A549 (cell line): ENCODE results near the gene NIPBL. TPM values are rescaled to one million over a fixed set of nuclear protein-coding genes. Genes with fewer than 3 reads are reported as not detected.

Experiments used
- ATAC-seq, 2 experiments: fragments of 200-7000 bp in 1 of 2; fragments of >200 bp in 1 of 2; cut with Nextera tagmentation in 1 of 2; cut with Tn5 transposase in 1 of 2; 3 replicates each; pipeline versions ENCODE4 v1.8.0 to v1.9.1; 2018 to 2020; ENCODE audit warnings: mild to moderate bottlenecking in 1 of 2, moderate library complexity in 1 of 2
- CTCF ChIA-PET: fragments of 300-600 bp; sonication (Branson Sonifier 250); formaldehyde crosslinking; extraction: SDS; loops from one replicate; lab custom pipeline; 2021; ENCODE audit warnings: antibody characterized with exemption, inconsistent platforms; lab: Yijun Ruan, JAX
- POLR2A ChIA-PET: fragments of 350-600 bp; formaldehyde crosslinking; extraction: SDS; loops from one replicate; lab custom pipeline; 2021; ENCODE audit warnings: antibody characterized with exemption, inconsistent platforms; lab: Yijun Ruan, JAX
- DNase-seq, 2 experiments: peaks; one replicate each; pipeline versions ENCODE4 v3.0.0 to v3.0.0-alpha.2; 2011 to 2016; ENCODE audit warnings: low read depth in 1 of 2, low spot score in 1 of 2
- FAIRE-seq: peaks from 2 replicates; lab custom pipeline; 2011; peaks lifted over from hg19 to GRCh38; lab: Jason Lieb, UNC
- H3K27ac ChIP-seq, 2 experiments: fragments of >200 bp; sonication (Bioruptor Twin); formaldehyde crosslinking; 3 replicates each; pipeline ENCODE4 v1.5.1; 2016 to 2017
- H3K4me1 ChIP-seq: fragments of >200 bp; sonication (Bioruptor Twin); formaldehyde crosslinking; 3 replicates; pipeline ENCODE4 v1.6.1; 2016
- H3K4me2 ChIP-seq: fragments of >200 bp; sonication (Bioruptor Twin); formaldehyde crosslinking; 3 replicates; pipeline ENCODE4 v1.6.1; 2016
- H3K4me3 ChIP-seq: fragments of >200 bp; sonication (Bioruptor Twin); formaldehyde crosslinking; 3 replicates; pipeline ENCODE4 v1.5.1; 2016
- H3K9me3 ChIP-seq: fragments of >200 bp; sonication (Bioruptor Twin); formaldehyde crosslinking; 3 replicates; pipeline ENCODE4 v1.6.1; 2016
- ATOH8 ChIP-seq: fragments of 250-450 bp; sonication (Bioruptor Pico); IDR thresholded peaks from 2 replicates; pipeline ENCODE4 v1.5.0; 2020; ENCODE audit warnings: low read depth, mild to moderate bottlenecking, moderate library complexity
- CBX2 ChIP-seq: fragments of 200-600 bp; sonication (generic); IDR thresholded peaks from 2 replicates; pipeline ENCODE4 v1.6.1; 2016; ENCODE audit warnings: low read depth, mild to moderate bottlenecking, borderline replicate concordance
- CHD2 ChIP-seq: fragments of 150-350 bp; IDR thresholded peaks from 2 replicates; pipeline ENCODE4 v1.6.1; 2014; ENCODE audit warnings: low read length; ENCODE audit not compliant: partially characterized antibody
- GATA3 ChIP-seq: IDR thresholded peaks from 2 replicates; pipeline ENCODE4 v1.6.1; 2012; ENCODE audit warnings: borderline replicate concordance
- HDAC2 ChIP-seq: fragments of 200-600 bp; sonication (generic); IDR thresholded peaks from 2 replicates; pipeline ENCODE4 v1.6.1; 2016
- JUNB ChIP-seq: fragments of >200 bp; sonication (Bioruptor Twin); formaldehyde crosslinking; IDR thresholded peaks from 2 replicates; pipeline ENCODE4 v1.6.1; 2016
- KDM5A ChIP-seq: fragments of 200-600 bp; sonication (generic); IDR thresholded peaks from 2 replicates; pipeline ENCODE4 v1.6.1; 2016; ENCODE audit warnings: antibody characterized with exemption, mild to moderate bottlenecking
- MAFK ChIP-seq: fragments of 450-650 bp; IDR thresholded peaks from 2 replicates; pipeline ENCODE4 v1.6.1; 2014; ENCODE audit not compliant: partially characterized antibody
- MYC ChIP-seq: IDR thresholded peaks from 2 replicates; pipeline ENCODE4 v1.6.1; 2012; ENCODE audit warnings: mild to moderate bottlenecking, inconsistent platforms, low read length, improper control_type of control experiment, borderline replicate concordance
- NR3C1 ChIP-seq: fragments of >200 bp; sonication (Bioruptor Twin); formaldehyde crosslinking; IDR thresholded peaks from 3 replicates; pipeline ENCODE4 v1.6.1; 2017
- PHF8 ChIP-seq: fragments of 200-600 bp; sonication (generic); IDR thresholded peaks from 2 replicates; pipeline ENCODE4 v1.6.1; 2016; ENCODE audit warnings: low read depth, mild to moderate bottlenecking, antibody characterized with exemption, moderate library complexity, borderline replicate concordance
- POLR2AphosphoS2 ChIP-seq: conservative IDR thresholded peaks from 2 replicates; pipeline ENCODE4 v1.6.1; 2012; ENCODE audit warnings: low read length, improper control_type of control experiment, inconsistent platforms
- RAD21 ChIP-seq, 2 experiments: fragments of >200 bp in 1 of 2; sonication (Bioruptor Twin) in 1 of 2; formaldehyde crosslinking in 1 of 2; IDR thresholded peaks in 1 of 2; conservative IDR thresholded peaks in 1 of 2; 2 replicates in 1 of 2; 3 replicates in 1 of 2; pipeline ENCODE4 v1.6.1; 2012 to 2018; ENCODE audit warnings: inconsistent platforms in 1 of 2
- RARB ChIP-seq: fragments of 250-450 bp; sonication (Bioruptor Pico); IDR thresholded peaks from 2 replicates; pipeline ENCODE4 v1.8.0; 2021; ENCODE audit warnings: mild to moderate bottlenecking, moderate library complexity
- REST ChIP-seq: fragments of 200-600 bp; sonication (generic); IDR thresholded peaks from 2 replicates; pipeline ENCODE4 v1.6.1; 2016; ENCODE audit warnings: antibody characterized with exemption, mild to moderate bottlenecking, moderate library complexity
- TFCP2L1 ChIP-seq: fragments of 250-450 bp; sonication (Bioruptor Pico); IDR thresholded peaks from 2 replicates; pipeline ENCODE4 v1.5.0; 2021; ENCODE audit warnings: mild to moderate bottlenecking
- ZC3H11A ChIP-seq: fragments of 450-650 bp; IDR thresholded peaks from 2 replicates; pipeline ENCODE4 v1.6.1; 2014; ENCODE audit warnings: antibody characterized with exemption, mild to moderate bottlenecking
- ZSCAN20 ChIP-seq: fragments of 250-450 bp; sonication (Bioruptor Pico); IDR thresholded peaks from 2 replicates; pipeline ENCODE4 v1.8.0; 2022; ENCODE audit warnings: mild to moderate bottlenecking, moderate library complexity
- WGBS: methylation state at CpG from one replicate; pipeline ENCODE4 v1.1.6; 2017; ENCODE audit errors: missing lambda C conversion rate; 5-methylcytosine and 5-hydroxymethylcytosine counted together
- polyA plus RNA-seq, 4 experiments: library from polyadenylated mRNA; depleted of rRNA in 3 of 4; stranded (reverse); fragments of >200 nt; fragmentation: RNase III in 1 of 4; extraction: RNeasy Plus Mini Kit Qiagen cat#74134 plus additional on column Dnase treatment in 1 of 4; gene quantifications; 2 replicates in 3 of 4; 3 replicates in 1 of 4; pipeline ENCODE4 v1.2.3, GENCODE V29; 2011 to 2017
- TF ChIP-seq, protein P1 (sequence below): fragments of >200 bp; sonication (Bioruptor Twin); formaldehyde crosslinking; IDR thresholded peaks from 2 replicates; pipeline ENCODE4 v1.6.1; 2016
- TF ChIP-seq, protein P2 (sequence below): fragments of 150-350 bp; IDR thresholded peaks from 2 replicates; pipeline ENCODE4 v1.6.1; 2014; ENCODE audit warnings: low read depth, mild to moderate bottlenecking, low read length

The NIPBL gene
- polyA plus RNA-seq, 2 of the 4 experiments (the other 2 are of a cell fraction) = 12.4 to 33.4 TPM

DNA sequence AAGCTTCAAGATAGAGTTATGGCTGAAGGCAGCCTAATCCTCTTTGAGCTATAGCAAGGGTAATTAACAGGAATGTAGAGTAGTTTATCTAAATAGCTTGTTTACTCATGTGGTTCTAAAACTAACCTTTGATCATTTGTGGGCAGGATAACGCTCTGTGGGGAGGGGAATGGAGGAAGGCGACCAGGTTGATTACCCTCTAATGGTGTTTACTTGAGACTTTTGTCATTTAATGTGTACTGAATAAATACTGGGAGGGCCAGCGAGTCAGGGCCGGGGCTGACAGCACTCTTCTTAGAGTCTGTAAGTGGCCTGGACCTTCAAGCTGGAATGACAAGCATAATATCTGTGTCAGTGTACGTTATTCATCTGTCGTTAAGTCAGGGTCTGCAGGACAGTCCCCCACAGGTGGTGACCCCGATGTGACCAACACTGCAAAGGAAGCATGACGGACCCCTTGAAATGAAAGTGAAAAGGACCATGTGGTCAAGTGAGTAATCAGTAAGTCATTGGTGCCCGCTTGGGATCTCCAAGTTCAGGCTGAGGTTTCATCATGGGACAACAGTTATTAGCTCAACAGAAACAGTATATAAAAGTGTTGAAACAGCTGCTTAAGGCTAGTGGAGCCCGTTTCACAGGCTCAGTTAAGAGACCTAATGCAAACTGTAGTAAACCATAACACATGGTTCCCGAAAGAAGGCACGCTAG, 210.1 kb downstream of the NIPBL start:
- H3K4me1 ChIP-seq = no peaks in the 10 kb centered on the region
- FAIRE-seq = no peak
- 73% methylated on average over 12 of the region's 12 CpGs for WGBS
- no peak for TF ChIP-seq HDAC2
- TF ChIP-seq, protein P1, sequence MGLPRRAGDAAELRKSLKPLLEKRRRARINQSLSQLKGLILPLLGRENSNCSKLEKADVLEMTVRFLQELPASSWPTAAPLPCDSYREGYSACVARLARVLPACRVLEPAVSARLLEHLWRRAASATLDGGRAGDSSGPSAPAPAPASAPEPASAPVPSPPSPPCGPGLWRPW = no peak
- TF ChIP-seq ZC3H11A = no peak
- no peak for TF ChIP-seq CBX2
- no peak for TF ChIP-seq ZSCAN20
- no peak for TF ChIP-seq PHF8
- TF ChIP-seq, protein P2, sequence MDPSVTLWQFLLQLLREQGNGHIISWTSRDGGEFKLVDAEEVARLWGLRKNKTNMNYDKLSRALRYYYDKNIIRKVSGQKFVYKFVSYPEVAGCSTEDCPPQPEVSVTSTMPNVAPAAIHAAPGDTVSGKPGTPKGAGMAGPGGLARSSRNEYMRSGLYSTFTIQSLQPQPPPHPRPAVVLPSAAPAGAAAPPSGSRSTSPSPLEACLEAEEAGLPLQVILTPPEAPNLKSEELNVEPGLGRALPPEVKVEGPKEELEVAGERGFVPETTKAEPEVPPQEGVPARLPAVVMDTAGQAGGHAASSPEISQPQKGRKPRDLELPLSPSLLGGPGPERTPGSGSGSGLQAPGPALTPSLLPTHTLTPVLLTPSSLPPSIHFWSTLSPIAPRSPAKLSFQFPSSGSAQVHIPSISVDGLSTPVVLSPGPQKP = no peak
- TF ChIP-seq REST = no peak
- no peak overlapping the region for H3K27ac ChIP-seq
- ATAC-seq = no peak
- CTCF ChIA-PET = interaction anchor here (0.6 kb wide), 1 partner anchor 83 kb away, joined by 3 read pairs; no protein-coding TSS in a partner anchor
- POLR2A ChIA-PET = no interaction called here
- no peaks in the 10 kb centered on the region for H3K9me3 ChIP-seq
- no peak overlapping the region for H3K4me3 ChIP-seq
- H3K4me2 ChIP-seq = no peak overlapping the region
- no peak for DNase-seq

GRCh38 chr5:37088009-37088408, 211.4 kb downstream of the NIPBL start:
- DNase-seq = no peak
- no peaks in the 10 kb centered on the region for H3K9me3 ChIP-seq
- H3K4me2 ChIP-seq = no peak overlapping the region
- no peak for TF ChIP-seq TFCP2L1
- no peak for TF ChIP-seq HDAC2
- no peak for TF ChIP-seq CBX2
- TF ChIP-seq KDM5A = no peak
- no peak for TF ChIP-seq MAFK
- no peak for TF ChIP-seq RARB (CRISPR knock-in tag)
- no peak for TF ChIP-seq NR3C1
- no peak for TF ChIP-seq REST
- no peak for TF ChIP-seq POLR2AphosphoS2
- TF ChIP-seq CHD2 = no peak
- TF ChIP-seq GATA3 = no peak
- no peak for TF ChIP-seq RAD21 (conservative IDR thresholded peaks at IDR 0.05 in 1 of 2, IDR thresholded peaks at IDR 0.05 in 1 of 2)
- no peak for TF ChIP-seq MYC
- TF ChIP-seq JUNB = no peak
- no peak for TF ChIP-seq ATOH8
- ChIA-PET CTCF (no interaction called here), POLR2A (no interaction called here)
- H3K27ac ChIP-seq = no peak overlapping the region
- no peak overlapping the region for H3K4me3 ChIP-seq
- no peak for FAIRE-seq
- 94% methylated on average over 6 of the region's 6 CpGs for WGBS
- no peaks in the 10 kb centered on the region for H3K4me1 ChIP-seq
- no peak for ATAC-seq
